Measurements from ENCODE around the gene YPEL3.

GRCh38 chr16:30143347-30143702 is 47.3 kb upstream of the YPEL3 start:
- TF ChIP-seq POLR2A (IDR thresholded peaks at IDR 0.05) (no peak), CTCF (IDR thresholded peaks at IDR 0.05) (no peak)
